Forelimb muscle (tissue), 1 donor: Measurements from ENCODE around the gene FKBP2. TPM values are rescaled to one million over a fixed set of nuclear protein-coding genes. Genes with fewer than 3 reads are reported as not detected.
"Not testable (repeated sequence)": the region's sequence is repeated elsewhere in the genome, so short reads cannot be mapped to it uniquely, and the experiment has no call there.

ENCODE experiments used
- DNase-seq: peaks from one replicate; pipeline ENCODE4 v3.0.0-alpha.2; 2013; ENCODE audit warnings: low read depth
- polyA plus RNA-seq: library from polyadenylated mRNA; unstranded; fragments of 120-200 nt; gene quantifications from one replicate; pipeline ENCODE4 v1.2.1, GENCODE V29; 2013; ENCODE audit not compliant: insufficient read length

FKBP2 gene
- polyA plus RNA-seq, 1 donor = 43.2 TPM

- DNase-seq = no peak
These were observed 6.8 kb upstream of the FKBP2 start, which contains the start of gene VEGFB for GRCh38 chr11:64233913-64234586. Gene VEGFB (plus strand): TSS chr11:64234584. CDS start chr11:64234834, 250 bp downstream.

- no peak for DNase-seq
These were observed 6.1 kb upstream of the FKBP2 start for GRCh38 chr11:64234647-64235379.

DNA sequence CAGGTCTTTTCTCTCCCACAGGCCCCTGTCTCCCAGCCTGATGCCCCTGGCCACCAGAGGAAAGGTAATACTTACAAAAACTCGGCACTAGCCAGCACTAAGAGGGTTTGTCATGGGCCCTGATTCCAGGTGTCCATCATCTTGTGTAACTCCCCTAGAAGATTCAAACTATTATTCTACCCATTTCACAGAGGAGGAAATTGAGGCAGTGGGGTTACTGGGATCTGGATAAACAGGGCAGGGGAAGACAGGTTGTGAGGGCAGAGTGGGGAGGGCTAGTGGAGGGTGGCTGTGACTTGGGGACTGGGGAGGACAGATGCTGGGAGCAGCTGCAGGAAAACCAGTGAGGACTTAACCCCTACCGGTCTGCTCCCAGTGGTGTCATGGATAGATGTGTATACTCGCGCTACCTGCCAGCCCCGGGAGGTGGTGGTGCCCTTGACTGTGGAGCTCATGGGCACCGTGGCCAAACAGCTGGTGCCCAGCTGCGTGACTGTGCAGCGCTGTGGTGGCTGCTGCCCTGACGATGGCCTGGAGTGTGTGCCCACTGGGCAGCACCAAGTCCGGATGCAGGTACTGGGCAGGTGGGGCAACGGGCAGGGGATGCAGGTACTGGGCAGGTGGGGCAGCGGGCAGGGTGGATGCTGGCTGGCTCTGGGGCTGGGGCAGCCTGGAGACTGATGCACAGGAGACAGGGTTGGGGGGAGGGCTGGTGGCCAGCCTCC, 5.3 kb upstream of the FKBP2 start:
- no peak for DNase-seq

DNA sequence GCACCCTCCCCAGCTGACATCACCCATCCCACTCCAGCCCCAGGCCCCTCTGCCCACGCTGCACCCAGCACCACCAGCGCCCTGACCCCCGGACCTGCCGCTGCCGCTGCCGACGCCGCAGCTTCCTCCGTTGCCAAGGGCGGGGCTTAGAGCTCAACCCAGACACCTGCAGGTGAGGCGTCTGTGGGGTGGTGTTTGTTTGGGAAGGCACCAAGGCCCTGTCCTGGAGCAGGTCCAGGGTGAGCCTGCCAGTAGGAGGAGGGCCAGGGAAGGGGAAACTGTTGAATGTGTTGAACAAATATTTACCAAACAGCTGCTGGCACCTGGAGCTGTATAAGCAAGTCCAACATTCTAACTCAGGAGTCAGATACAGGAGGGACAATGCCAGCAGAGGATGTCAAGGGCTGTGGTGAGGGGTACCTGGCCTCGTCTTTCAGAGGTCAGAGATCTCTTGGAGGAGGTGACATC, 3.4 kb upstream of the FKBP2 start:
- DNase-seq = no peak

DNA sequence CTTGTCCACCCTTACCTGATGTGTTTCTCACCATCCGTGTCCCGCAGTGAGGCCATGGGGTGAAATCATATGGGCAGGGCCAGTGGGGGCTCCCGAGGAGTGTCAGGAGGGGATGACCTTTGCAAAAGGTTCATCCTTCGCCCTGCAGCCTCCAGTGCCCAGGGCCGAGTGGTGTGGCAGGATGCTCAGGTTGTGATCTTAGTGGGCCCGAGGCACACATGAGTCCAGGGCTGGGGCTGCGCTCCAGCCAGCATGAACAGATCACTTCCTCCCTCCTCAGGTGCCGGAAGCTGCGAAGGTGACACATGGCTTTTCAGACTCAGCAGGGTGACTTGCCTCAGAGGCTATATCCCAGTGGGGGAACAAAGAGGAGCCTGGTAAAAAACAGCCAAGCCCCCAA, 2.8 kb upstream of the FKBP2 start:
- DNase-seq = no peak

- no peak for DNase-seq
These were observed 1.9 kb upstream of the FKBP2 start for GRCh38 chr11:64238999-64239398.

DNA sequence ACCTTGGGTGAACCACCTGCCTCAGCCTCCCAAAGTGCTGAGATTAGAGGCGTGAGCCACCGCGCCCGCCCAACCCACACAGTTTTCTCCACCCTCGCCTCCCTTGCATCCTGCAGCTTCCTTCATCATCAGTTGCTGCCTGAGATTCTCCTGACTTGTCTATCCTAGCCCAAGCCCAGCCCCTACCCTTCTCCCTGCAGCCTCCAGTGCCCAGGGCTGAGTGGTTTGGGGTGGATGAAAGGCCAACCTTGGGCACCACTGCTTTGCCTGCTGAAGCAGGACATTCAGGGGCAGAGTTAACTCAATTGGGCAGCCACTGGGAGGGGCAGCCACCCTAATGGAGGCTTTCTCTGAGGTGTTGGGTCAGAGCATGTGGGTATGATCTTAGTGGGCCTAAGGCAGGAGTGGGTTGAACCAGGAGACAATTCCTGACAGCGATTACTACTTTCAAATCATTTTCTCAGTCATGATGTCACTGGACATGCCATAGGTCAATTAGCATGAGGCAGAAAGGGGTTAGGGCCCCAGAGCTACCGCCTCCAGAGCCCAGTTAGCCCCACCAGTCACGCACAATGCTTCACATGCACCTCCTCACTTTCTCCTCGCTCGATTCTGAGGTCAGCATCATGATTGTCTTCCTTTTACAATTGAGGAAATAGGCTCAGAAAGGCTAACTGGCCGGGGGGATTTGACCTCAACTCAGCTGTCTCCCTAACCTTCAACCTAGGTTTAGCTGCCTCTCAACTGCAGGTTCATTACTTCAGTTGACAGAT, 1.0 kb upstream of the FKBP2 start:
- DNase-seq = no peak

- DNase-seq = peak; percentile 96
These were observed 271 bp downstream of the FKBP2 start for GRCh38 chr11:64241241-64241490.

DNA sequence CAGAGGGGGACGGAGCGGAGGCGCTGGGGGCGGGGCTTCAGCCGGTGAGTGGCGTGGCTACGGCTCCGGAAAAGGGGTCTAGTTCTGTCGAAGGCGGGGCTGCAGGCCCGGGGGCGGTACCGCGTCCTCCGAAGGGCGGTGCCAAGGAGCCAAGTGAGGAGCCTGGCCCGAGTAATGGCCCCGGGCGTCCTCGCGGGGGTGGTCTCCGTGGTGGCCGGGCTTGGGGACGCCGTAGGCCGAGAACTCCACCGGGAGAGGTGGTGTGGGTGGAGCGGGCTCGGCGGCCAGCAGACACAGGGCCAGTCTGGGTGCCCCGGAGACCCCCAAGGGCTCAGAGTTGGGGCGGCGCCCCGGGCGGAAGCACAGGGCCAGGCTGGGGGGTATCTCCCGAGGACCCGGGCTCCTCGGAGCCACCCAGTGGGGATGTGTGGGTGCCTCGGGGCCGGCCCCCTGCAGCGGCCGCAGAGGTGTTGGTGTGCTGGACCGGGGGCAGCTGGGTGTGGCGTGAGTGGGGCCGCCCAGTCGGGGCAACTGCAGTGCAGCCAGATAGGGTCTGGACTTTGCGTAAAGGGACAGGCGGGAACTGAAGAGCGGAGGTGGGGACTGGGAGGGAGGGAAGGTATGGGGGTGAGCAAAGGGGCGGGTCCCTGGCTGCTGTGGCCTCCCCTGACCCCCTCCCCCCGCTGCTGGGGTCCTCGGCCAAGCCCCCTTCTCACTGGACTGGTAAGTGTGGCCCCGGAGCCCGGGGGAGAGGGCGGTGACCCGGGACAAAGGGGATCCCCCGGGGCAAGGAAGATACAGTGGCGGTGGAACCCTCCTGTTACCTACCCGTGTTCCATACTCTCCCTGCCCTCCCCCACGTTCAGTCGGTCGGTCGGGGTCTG, 838 bp downstream of the FKBP2 start:
- DNase-seq = no peak

DNA sequence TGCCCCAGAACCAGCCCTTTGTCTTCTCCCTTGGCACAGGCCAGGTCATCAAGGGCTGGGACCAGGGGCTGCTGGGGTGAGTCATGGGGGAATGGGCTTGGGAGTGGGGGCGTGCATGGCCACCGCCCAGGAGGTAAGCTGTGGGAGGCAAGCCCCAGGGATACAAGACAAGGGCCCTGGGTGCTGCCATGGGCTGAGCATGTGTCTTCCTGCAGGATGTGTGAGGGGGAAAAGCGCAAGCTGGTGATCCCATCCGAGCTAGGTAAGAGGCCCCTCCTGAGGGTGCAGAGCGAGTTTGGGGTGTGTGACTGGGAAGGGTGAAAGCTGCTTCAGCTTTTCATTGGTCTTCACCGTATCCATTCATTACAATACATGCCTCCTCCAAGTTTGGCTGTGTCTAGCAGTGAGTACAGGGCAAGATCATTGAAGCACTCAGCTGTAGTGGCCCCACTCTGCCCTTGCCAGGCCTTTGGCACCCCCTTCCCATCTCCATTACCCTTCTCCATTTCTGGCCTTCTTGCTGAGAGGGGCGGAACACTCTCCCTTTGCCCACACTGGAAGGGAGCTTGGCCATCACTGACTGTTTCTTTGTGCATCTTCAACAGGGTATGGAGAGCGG, 2.5 kb downstream of the FKBP2 start:
- no peak for DNase-seq

DNA sequence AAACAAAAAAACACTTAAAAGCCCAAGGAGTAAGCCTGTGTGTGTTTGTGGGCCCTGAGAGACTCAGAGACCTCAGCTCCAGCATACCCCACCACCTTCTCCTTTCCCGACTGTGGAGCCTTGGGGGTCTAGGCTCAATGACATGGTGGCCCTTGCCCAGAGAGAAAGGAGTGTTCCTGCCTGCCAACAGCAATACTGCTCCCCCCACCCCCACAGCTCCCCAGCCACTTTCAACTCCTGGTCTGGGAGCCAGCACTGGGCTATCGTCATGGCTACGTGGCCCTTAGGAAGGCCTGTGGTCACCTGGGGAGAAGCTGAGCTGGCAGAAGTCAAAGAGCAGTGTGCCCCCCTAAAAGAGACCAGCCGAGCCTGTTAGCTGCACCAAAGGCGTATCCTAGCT, 3.2 kb downstream of the FKBP2 start:
- no peak for DNase-seq

DNA sequence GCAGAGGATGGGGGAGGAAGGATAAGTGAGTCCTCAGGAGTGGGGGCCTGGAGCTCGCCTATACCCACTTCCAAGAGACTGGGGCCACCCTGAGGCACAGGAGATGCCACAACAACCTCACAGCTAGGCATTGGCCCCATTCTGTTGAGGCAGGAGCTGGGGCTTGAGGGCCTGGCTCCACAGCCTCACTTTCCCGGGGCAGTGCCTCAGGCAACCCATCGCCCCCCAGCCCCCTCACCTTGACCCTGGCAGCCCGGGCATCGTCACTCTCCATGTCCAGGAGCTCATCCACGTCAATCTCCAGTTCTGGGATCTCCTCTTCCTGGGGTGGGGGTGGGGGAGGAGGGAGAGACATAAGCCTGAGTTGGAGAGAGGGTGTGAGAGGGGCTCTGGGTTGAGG, 4.1 kb downstream of the FKBP2 start:
- DNase-seq = no peak

GRCh38 chr11:64245401-64245796, 4.5 kb downstream of the FKBP2 start:
- DNase-seq = no peak

- DNase-seq = no peak
These were observed 5.1 kb downstream of the FKBP2 start for GRCh38 chr11:64245797-64246620.

GRCh38 chr11:64246621-64246870, 5.7 kb downstream of the FKBP2 start:
- not testable (repeated sequence) for DNase-seq

DNA sequence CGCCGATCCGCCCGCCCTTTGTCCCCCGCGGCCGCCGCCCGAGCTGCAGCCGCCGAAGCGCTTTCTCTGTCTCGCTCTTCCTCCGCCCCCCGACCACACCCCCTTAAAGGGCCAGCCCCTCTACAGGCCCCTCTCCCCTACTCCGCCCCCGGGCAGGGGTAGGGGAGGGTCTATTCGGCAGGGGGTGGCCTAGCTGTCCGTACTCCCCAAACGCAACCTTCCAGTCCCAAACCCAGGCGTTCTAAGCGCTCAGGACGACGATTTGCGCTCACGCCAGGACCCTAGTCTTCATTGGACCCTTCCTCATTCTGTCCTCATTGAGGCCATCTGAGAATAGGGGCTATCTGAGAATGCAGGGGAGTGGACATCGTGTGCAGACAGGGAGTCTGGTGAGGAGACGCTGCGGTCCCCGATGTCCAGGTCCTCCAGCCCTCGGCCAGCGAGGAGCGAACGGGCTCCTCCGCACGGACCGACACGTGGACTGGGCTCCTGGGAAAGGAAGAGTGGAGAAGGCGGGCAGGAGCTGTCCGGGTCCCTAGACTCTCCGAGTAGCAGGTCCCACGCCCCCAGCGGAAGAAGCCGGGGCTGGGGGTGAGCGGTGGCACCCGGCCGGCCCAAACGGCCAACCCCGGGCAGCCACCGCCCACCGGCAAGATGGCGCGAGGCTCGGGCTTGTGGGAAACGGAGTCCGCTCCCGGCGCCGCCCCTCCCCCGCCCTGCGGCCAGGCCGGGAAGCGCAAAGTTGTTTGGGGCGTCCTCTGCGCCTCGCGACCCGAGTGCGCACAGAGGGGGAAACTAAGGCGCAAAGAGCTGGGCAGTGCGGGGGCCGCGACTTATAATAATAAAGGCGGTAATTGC, 6.2 kb downstream of the FKBP2 start, which contains the start of gene PPP1R14B:
PPP1R14B (minus strand) TSS at position 73 of the 858 bp plus-strand sequence. CDS start 270 bp downstream, outside the sequence.
- DNase-seq = no peak

- no peak for DNase-seq
These were observed 7.0 kb downstream of the FKBP2 start for GRCh38 chr11:64247729-64248531.

DNA sequence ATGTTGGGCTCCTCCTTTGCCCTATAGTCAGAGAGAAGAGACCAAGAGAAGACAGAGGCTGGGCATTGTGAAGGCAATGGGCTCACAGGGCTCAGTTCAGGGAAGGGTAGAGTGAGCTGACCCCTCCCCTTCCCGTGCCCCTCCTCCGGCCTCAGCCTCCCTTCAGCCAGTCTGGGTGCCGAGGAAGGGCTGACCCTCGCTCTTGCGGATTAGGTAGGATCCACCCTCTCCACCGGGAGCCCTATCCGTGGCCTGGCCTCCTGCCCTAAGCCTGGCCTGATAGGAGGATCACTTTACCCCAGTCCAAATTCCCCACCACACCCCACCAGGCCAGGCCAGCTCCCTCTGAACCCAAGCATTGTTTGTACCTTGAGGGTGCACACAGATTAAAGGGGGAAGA, 7.7 kb downstream of the FKBP2 start:
- no peak for DNase-seq
